HCT116 (cell line): Measurements from ENCODE around the gene AP3S1.
"Not testable (repeated sequence)": the region's sequence is repeated elsewhere in the genome, so short reads cannot be mapped to it uniquely, and the experiment has no call there.

Experiments used
- CTCF ChIP-seq, 3 experiments: fragments of 200-600 bp in 1 of 3; sonication (generic) in 1 of 3; IDR thresholded peaks in 2 of 3; conservative IDR thresholded peaks in 1 of 3; 2 replicates each; pipeline ENCODE4 v1.5.1; 2012 to 2017; ENCODE audit warnings: low read depth in 2 of 3, low read length in 2 of 3, antibody characterized with exemption in 1 of 3, borderline replicate concordance in 1 of 3, control low read depth in 1 of 3, mild to moderate bottlenecking in 1 of 3, mixed read lengths in 1 of 3, mixed run types in 1 of 3, moderate library complexity in 1 of 3; ENCODE audit not compliant: insufficient read depth in 1 of 3
- POLR2AphosphoS5 ChIP-seq: IDR thresholded peaks from 2 replicates; pipeline ENCODE4 v1.6.1; 2011; ENCODE audit warnings: mild to moderate bottlenecking, low read depth, low read length, moderate library complexity

- not testable (repeated sequence) for TF ChIP-seq CTCF (IDR thresholded peaks at IDR 0.05 in 2 of 3, conservative IDR thresholded peaks at IDR 0.05 in 1 of 3; ENCODE audit: borderline replicate concordance in 1 of 3, insufficient read depth in 1 of 3, low read depth in 2 of 3, low read length in 2 of 3); POLR2AphosphoS5
Observed at GRCh38 chr5:115808066-115808465, 33.7 kb upstream of the AP3S1 start.
